ENCODE results near the gene CFAP410. TPM values are rescaled to one million over a fixed set of nuclear protein-coding genes. Genes with fewer than 3 reads are reported as not detected.

The CFAP410 gene
- total RNA-seq: 10 to 100 TPM; 13.2 to 14.8 TPM

DNA sequence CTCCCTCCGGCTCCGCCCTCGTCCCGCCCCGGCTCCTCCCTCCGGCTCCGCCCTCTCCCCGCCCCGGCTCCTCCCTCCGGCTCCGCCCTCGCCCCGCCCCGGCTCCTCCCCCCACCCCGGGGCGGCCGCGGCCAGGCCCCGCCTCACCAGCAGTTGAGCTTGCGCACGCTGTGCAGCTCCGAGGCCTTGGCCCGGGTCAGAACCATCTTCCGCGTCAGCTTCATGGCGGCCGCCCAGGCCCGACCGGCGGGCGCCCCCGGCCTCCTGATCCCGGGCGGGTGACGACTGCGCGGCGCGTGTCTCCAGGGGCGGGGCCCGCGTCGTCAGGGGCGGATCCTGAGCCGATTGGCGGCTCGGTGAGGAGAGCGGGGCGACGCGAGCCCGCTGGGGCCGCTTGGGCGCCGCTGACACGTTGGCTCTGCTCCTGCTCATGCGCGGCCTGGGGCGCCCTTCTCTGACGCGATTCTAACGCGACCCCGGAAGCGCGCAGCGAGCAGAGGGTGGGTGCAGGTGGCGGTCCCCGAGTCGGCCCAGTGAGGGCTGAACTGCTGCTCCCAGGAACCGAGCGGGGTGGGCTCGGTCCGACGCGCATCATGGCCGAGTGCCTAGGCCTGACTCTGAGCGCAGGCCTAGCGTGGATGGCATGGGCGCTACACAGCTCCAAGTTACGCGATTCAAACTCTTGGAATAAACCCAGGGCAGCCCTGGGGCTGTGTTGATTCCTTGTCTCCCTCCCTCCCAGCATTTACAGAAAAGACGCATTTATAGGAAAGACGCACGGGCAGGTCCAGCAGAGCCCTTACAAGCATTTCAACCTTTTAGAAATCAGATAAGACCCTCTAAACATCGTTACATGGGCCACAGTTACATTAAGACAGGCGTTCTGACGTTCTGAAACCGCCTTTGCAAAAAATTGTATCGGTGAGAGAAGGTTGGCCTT, at the start of gene CFAP410:
Gene CFAP410 (minus strand): TSS at position 420 of the 940 bp plus-strand sequence. CDS start 196 bp downstream, at position 224.
- CTCF ChIA-PET: interaction anchor here (1.7 kb wide), 1 partner anchor 41 kb away, joined by 5 read pairs; no protein-coding TSS in a partner anchor
- intact Hi-C loops (cut with micrococcal nuclease): loop anchor here (1.0 to 10.0 kb wide), 6 partner anchors 16 to 1367 kb away; partner anchors contain the start of genes LRRC3, PFKL, PKNOX1 and SUMO3
- Mint-ChIP-seq H3K27me3 (ENCODE audit: low read depth) (no peaks in the 10 kb centered on the region), H3K27ac (peak within 1 kb of the TSS; percentile 86), H3K36me3 (ENCODE audit: low read depth) (no peaks in the 10 kb centered on the region), H3K9me3 (no peaks in the 10 kb centered on the region), H3K4me1 (ENCODE audit: low read depth) (peaks cover 14% of the 10 kb centered on the region), H3K4me3 (peak within 1 kb of the TSS; percentile 83)
- peak; percentile 95 for DNase-seq

DNA sequence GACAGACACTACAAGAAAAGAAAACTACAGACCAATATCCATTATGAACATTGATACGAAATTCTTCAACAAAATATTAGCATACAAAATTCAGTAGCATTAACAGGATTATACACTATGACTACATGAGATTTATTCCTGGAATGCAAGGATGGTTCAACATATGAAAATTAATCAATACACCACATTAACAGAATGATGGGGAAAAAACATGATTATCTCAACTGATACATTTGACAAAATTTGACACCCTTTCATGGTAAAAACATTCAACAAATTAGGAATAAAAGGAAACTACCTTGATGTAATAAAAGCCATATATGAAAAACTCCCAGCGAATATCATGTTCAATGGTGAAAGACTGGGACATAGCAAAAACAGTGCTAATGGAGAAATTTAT, 45.8 kb upstream of the CFAP410 start:
- CTCF ChIA-PET: interaction anchor here (0.5 kb wide), 1 partner anchor 23 kb away, joined by 3 read pairs; no protein-coding TSS in a partner anchor

DNA sequence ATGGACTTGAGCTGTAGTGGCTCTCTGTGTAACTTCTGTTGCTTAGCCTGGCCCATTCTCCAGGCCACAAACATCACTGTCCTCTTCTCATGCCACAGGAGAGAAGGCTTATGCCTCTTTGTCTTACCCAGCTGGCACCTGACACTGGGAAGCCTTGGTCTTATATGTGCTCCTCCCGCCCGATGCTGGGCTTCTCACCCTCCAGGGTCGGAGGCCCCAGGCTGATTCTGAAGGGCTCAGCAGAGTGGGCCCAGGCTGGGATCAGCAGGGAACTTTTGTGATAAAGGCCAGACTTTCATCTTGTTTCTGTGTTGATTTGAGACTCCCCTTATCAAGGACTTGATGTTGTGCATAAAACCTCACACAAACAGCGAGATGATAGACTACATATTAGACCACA, 44.0 kb upstream of the CFAP410 start:
- CTCF ChIA-PET: no interaction called here
- Mint-ChIP-seq H3K4me3 (no peak overlapping the region), H3K9me3 (peaks cover 28% of the 10 kb centered on the region), H3K36me3 (ENCODE audit: low read depth) (peaks cover 17% of the 10 kb centered on the region), H3K27ac (no peak overlapping the region), H3K4me1 (ENCODE audit: low read depth) (no peaks in the 10 kb centered on the region), H3K27me3 (ENCODE audit: low read depth) (no peaks in the 10 kb centered on the region)
- intact Hi-C loops (cut with micrococcal nuclease): no loop called here
- DNase-seq: no peak

More for the DNA sequence above, 45.8 kb upstream of the CFAP410 start:
- Mint-ChIP-seq H3K27me3 (ENCODE audit: low read depth) (no peaks in the 10 kb centered on the region), H3K9me3 (peaks cover 28% of the 10 kb centered on the region), H3K4me3 (no peak overlapping the region), H3K4me1 (ENCODE audit: low read depth) (no peaks in the 10 kb centered on the region), H3K27ac (no peak overlapping the region), H3K36me3 (ENCODE audit: low read depth) (peaks cover 17% of the 10 kb centered on the region)
- no peak for DNase-seq
- intact Hi-C loops (cut with micrococcal nuclease): no loop called here

DNA sequence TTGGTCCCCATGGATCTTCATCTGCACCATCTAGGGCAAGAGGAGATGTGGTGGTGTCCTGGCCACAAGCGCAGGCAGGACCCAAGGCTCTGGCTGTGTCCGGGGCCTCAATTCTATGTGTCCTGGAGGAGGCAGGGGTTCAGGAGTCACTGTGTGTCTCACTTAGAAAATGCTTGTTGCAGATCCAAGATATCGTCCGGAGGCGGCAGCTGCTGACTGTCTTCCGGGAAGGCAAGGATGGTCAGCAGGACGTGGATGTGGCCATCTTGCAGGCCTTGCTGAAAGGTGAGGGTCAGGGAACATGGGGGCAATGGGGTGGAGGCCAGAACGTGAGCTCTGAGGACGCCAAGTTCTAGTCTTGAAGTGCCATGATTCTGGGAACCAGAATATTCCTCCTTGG, 43.3 kb upstream of the CFAP410 start:
- no peaks in the 10 kb centered on the region for H3K4me1 Mint-ChIP-seq (ENCODE audit: low read depth)
- DNase-seq: no peak
- H3K36me3 Mint-ChIP-seq (ENCODE audit: low read depth): peaks cover 17% of the 10 kb centered on the region
- no peaks in the 10 kb centered on the region for H3K27me3 Mint-ChIP-seq (ENCODE audit: low read depth)
- intact Hi-C loops (cut with micrococcal nuclease): no loop called here
- H3K27ac Mint-ChIP-seq: no peak overlapping the region
- CTCF ChIA-PET: no interaction called here
- H3K4me3 Mint-ChIP-seq: no peak overlapping the region
- peaks cover 28% of the 10 kb centered on the region for H3K9me3 Mint-ChIP-seq

DNA sequence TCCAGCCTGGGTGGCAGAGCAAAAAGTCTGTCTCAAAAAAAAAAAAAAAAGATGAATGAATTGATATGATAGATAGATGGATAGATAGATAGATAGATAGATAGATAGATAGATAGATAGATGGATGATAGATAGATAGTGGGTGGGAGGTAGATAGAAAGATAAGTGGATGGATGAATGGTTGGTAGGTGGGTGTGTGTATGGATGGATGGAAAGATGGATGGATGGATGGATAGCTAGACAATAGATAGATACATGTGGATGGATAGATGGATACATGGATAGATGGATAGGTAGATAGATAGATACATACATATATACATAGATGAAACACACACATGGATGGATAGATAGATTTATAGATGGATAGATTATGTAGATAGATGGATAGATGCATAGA, 42.7 kb upstream of the CFAP410 start:
- Mint-ChIP-seq H3K36me3 (ENCODE audit: low read depth) (peaks cover 17% of the 10 kb centered on the region), H3K9me3 (peaks cover 28% of the 10 kb centered on the region), H3K27me3 (ENCODE audit: low read depth) (no peaks in the 10 kb centered on the region), H3K4me1 (ENCODE audit: low read depth) (no peaks in the 10 kb centered on the region), H3K4me3 (no peak overlapping the region), H3K27ac (no peak overlapping the region)
- CTCF ChIA-PET: no interaction called here
- intact Hi-C loops (cut with micrococcal nuclease): no loop called here
- no peak for DNase-seq

DNA sequence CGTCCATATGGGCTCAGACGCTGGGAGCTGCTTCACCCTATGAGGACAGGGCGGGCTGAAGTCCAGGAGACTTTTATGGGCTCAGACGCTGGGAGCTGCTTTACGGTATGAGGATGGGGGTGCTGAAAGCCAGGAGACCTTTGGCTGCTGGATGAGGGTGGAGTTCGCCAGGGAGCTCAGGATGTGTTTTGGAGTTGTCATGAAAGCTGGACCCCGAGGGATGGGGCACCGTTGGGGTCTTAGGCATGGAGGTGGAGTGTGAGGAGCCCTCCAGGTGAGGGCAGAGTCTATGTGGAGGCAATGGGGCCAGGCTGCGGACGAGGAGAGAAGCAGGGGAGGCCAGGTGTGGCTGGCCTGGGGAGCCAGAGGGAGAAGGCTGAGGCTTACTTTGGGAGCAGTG, 41.7 kb upstream of the CFAP410 start:
- H3K9me3 Mint-ChIP-seq: peaks cover 23% of the 10 kb centered on the region
- H3K27ac Mint-ChIP-seq: no peak overlapping the region
- no peak for DNase-seq
- intact Hi-C loops (cut with micrococcal nuclease): no loop called here
- H3K4me1 Mint-ChIP-seq (ENCODE audit: low read depth): no peaks in the 10 kb centered on the region
- CTCF ChIA-PET: no interaction called here
- H3K36me3 Mint-ChIP-seq (ENCODE audit: low read depth): peaks cover 17% of the 10 kb centered on the region
- H3K27me3 Mint-ChIP-seq (ENCODE audit: low read depth): no peaks in the 10 kb centered on the region
- no peak overlapping the region for H3K4me3 Mint-ChIP-seq

DNA sequence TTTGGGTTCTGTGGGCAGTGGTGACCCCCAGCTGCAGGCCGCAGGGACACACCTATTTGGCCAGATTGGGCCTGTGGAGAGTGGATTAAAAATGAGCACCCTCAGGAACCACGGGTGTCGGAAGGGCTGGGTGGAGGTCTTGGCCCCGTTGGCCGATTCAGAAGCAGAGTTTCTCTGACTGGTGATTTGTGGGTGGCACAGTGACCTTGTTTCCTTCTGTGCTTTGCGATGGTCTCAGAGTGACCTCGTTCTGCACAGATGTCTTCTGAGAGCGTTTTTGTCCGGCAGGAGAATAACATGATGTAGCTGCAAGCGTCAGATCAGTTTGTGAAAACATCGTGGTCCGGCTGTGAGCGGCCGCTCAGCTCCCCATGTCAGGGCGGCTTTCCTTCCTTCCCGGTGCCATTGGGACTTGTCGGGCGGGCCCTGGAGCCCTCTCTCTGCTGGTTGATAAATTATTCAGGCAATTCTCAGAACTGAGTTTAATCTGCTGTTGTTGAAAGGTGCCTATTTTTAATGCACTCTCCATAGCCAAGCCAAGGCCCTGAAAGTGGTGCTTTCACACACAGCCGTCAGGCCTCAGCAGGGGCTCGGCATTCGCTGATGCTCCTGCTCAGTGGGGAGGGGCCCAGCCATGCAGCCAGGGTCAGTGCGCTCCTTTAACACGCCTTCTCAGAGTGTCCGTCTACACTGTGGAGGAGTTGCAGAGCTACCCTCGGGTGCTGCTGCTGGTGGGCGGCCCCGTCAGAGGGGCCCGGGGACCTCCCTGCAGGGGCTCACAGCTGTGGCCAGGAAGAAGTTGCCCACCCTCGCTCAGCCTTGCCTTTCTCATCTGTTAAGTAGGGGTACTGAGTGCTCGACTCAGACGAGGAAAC, 41.0 kb upstream of the CFAP410 start:
- H3K27me3 Mint-ChIP-seq (ENCODE audit: low read depth): no peaks in the 10 kb centered on the region
- intact Hi-C loops (cut with micrococcal nuclease): no loop called here
- H3K4me1 Mint-ChIP-seq (ENCODE audit: low read depth): peaks cover 6% of the 10 kb centered on the region
- H3K9me3 Mint-ChIP-seq: peaks cover 17% of the 10 kb centered on the region
- no peak overlapping the region for H3K4me3 Mint-ChIP-seq
- DNase-seq: no peak
- CTCF ChIA-PET: no interaction called here
- no peak overlapping the region for H3K27ac Mint-ChIP-seq
- H3K36me3 Mint-ChIP-seq (ENCODE audit: low read depth): peaks cover 17% of the 10 kb centered on the region

DNA sequence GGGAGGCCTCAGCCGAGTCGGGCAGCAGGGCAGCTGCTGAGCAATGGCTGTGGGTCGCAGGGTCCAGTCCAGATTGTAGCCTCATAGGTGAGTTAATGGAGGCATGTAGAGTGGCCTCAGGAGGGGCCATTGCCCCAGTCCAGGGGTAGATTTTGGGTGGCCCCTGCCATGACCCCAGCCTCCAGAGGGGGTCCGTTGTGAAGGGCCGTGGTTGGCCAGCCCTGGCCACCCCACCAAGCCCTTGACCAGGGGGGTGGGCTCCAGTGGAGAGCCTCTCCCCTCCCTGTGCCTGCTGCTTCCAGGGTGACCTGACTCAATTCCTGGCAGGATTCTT, 40.3 kb upstream of the CFAP410 start:
- CTCF ChIA-PET: no interaction called here
- Mint-ChIP-seq H3K36me3 (ENCODE audit: low read depth) (peaks cover 16% of the 10 kb centered on the region), H3K9me3 (peaks cover 10% of the 10 kb centered on the region), H3K4me3 (no peak overlapping the region), H3K27ac (no peak overlapping the region), H3K4me1 (ENCODE audit: low read depth) (peaks cover 13% of the 10 kb centered on the region), H3K27me3 (ENCODE audit: low read depth) (no peaks in the 10 kb centered on the region)
- DNase-seq: no peak
- intact Hi-C loops (cut with micrococcal nuclease): no loop called here

DNA sequence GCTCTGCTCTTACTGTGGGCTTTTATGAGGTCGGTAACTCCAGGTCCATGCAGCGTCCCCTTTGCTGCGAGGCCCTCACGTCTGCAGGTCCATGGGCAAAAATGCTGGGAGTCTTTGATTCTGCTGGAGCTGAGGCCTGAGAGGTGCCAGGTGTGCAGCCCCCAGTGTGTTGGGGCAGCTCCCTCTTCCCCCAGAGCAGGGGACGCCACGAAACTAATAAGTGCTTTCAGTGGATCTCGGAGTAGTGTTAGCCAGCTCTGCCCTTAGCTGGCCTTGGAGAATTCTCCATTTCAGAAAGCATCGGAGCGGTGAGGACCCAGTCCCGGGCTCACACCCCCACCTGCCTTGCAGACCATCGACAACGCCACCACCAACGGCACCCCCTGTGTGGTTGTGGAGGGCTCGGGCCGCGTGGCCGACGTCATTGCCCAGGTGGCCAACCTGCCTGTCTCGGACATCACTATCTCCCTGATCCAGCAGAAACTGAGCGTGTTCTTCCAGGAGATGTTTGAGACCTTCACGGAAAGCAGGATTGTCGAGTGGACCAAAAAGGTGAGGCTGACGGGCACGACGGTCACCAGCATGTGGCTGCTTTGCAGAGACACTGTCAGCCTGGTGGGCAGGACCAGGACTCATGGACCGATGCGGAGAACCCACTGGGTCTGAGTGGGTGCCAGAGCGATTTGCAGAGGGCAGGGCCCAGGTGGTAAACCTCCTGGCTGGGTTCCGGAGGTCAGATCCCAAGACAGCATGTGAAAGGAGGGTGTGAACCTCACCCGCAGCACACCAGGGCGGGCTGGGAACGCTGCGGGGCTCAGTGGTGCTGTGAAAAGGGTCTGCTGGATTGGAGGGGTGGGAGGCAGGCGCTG, 39.7 kb upstream of the CFAP410 start:
- intact Hi-C loops (cut with micrococcal nuclease): no loop called here

DNA sequence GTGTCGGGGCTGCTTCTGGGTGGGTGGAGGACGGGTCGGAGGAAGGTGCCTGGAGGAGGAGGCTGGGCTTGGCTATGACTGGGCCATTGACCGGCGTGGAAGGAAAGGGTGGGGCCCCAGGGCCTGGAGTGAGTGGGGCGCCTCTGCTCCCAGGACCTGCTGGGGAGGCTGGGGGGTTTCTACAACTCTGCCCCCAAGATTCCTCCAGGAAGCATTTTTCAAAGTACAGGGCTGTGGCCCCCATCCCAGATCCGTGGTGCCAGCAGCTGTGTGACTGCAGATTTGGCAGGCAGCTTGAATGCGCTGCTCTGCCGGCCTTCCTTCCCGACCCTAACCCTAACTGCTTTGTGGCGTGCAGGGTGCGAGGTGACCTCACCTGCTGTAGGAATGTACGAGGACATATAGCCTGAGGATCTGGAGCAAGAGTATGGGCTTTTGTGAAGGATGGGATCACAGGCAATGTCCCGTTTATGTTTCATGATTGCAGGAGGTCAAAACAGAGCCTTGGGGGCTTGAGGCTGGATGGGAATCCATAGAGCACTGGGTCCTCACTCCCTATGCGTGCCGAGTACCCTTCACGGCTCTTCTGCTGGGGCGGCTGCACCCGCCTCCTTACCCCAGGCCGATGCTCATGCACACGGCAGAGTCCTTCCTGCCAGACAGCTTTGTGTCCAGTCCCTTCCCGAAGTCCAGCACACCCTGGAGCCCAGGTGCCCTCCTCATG, 38.9 kb upstream of the CFAP410 start:
- Mint-ChIP-seq H3K27ac (no peak overlapping the region), H3K9me3 (peaks cover 2% of the 10 kb centered on the region), H3K27me3 (ENCODE audit: low read depth) (no peaks in the 10 kb centered on the region), H3K4me3 (no peak overlapping the region), H3K4me1 (ENCODE audit: low read depth) (peaks cover 17% of the 10 kb centered on the region), H3K36me3 (ENCODE audit: low read depth) (peaks cover 10% of the 10 kb centered on the region)
- intact Hi-C loops (cut with micrococcal nuclease): no loop called here
- DNase-seq: no peak
- CTCF ChIA-PET: no interaction called here

More for the DNA sequence above, 39.7 kb upstream of the CFAP410 start:
- CTCF ChIA-PET: no interaction called here
- Mint-ChIP-seq H3K36me3 (ENCODE audit: low read depth) (peaks cover 14% of the 10 kb centered on the region), H3K27ac (no peak overlapping the region), H3K9me3 (peaks cover 6% of the 10 kb centered on the region), H3K27me3 (ENCODE audit: low read depth) (no peaks in the 10 kb centered on the region), H3K4me3 (no peak overlapping the region), H3K4me1 (ENCODE audit: low read depth) (peaks cover 15% of the 10 kb centered on the region)
- DNase-seq: no peak

DNA sequence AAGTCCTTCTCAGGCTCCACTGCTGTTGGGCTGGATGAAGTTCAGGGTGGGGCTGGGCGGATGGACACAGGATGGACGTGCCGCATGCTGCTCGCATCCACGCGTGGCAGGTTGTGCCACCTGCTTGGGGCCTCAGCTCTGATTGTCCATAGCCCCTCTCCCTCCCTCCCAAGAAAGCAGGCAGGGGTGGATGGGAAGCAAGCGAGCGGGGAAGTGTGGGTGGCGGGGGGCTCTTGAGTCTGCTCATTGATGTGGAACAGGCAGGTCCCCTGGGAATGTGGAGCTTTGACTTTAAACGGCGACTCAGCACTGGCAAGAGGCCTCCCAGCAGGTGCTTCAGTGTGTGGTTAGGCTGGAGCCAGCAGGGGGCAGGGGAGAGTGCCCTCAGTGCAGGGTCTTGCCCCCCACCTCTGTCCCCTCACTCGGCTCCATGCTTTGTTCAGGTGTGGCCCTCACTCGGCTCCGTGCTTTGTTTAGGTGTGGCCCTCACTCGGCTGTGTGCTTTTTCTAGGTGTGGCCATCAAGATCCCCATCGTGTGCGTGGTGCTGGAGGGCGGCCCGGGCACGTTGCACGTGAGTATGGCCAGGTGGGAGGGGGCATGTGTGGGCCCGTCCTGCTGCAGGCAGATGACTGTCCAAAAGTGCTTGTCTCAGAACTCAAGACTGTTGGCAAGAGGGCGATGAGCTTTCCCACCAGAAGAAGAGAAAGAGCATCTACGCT, 38.2 kb upstream of the CFAP410 start:
- no peak for DNase-seq
- peaks cover 17% of the 10 kb centered on the region for H3K4me1 Mint-ChIP-seq (ENCODE audit: low read depth)
- peaks cover 5% of the 10 kb centered on the region for H3K36me3 Mint-ChIP-seq (ENCODE audit: low read depth)
- CTCF ChIA-PET: interaction anchor here (1.1 kb wide), 1 partner anchor 14 kb away, joined by 3 read pairs; no protein-coding TSS in a partner anchor
- H3K4me3 Mint-ChIP-seq: no peak overlapping the region
- no peaks in the 10 kb centered on the region for H3K27me3 Mint-ChIP-seq (ENCODE audit: low read depth)
- intact Hi-C loops (cut with micrococcal nuclease): no loop called here
- no peak overlapping the region for H3K27ac Mint-ChIP-seq
- H3K9me3 Mint-ChIP-seq: peaks cover 2% of the 10 kb centered on the region

Measured in activated naive CD4-positive, alpha-beta T cell treated with anti-CD3 and anti-CD28 coated beads for 36 hours (primary cell).